Fibroblast of skin of right biceps (primary cell): ENCODE measurements around the gene SLC25A45.
A peak's percentile ranks its signal among the peaks of the same experiment; 100 is the strongest.

Experiments used
- DNase-seq: peaks from one replicate; pipeline ENCODE4 v3.0.0-alpha.2; 2013

SLC25A45 gene

GRCh38 chr11:65382033-65382803 lies at the start of gene SLC25A45:
Gene SLC25A45, minus strand, starts transcription at chr11:65382646. Its CDS starts 695 bp downstream, at chr11:65381951.
- peak; percentile 99 for DNase-seq

DNA sequence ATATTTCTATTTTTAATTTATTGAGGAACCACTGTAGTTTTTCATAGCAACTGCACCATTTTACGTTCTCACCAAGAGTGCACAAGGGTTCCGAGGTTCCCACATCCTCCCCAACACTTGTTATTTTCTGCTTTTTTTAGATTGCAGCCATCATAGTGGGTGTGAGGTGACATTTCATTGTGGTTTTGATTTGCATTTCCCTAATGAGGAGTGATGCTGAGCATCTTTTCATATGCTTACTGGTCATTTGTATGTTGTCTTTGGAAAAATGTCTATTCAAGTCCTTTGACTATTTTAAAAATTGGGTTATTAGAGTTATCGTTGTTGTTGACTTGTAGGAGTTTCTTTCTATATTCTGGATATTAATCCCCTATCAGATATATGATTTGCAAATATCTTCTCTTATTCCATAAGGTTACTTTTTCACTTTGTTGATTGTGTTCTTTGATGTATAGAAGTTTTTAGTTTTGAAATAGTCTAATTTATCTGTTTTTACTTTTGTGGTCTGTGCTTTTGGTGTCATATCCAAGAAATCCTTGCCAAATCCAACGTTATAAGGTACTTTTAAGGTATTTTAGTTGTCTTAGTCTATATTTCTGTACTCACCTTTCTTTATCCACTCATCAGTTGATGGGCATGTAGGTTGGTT lies 49.1 kb upstream of the SLC25A45 start:
- DNase-seq, result peak; percentile 12

DNA sequence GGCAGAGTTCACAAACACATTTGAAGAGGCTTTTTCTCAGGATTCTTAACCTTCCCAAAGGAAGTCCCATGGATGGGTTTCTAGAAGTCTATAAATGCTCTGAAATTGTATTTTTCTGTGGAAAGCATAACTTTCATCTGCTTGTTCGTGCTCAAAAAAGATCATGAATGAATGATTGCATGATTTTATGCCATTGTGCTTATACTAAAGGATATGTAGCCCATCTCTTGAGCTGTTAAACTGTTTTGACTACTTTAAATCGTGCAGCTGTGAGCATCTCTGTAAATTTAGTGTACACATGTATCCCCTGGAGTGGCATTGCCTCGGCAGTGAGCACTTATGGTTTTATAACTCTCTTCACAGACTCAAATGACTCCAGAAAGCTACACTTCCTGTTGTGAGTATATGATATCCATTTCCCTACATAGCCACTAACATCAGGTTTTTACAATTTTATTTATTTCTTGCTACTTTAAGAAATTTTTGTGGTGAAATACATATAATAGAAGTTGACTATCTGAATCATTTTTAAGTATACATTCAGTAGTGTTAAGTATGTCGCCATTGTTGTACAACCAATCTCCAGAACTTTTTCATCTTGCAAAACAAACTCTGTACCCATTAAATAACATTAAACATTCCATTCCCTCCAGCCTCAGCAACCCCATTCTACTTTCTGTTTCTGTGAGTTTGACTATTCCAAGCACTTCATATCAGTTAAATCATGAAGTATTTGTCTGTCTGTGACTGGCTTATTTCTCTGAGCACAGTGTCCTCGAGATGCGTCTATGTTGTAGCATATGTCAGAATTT lies 48.2 kb upstream of the SLC25A45 start:
- DNase-seq, result no peak

- DNase-seq, result peak; percentile 67
These were observed 47.4 kb upstream of the SLC25A45 start for GRCh38 chr11:65429724-65430405.

DNA sequence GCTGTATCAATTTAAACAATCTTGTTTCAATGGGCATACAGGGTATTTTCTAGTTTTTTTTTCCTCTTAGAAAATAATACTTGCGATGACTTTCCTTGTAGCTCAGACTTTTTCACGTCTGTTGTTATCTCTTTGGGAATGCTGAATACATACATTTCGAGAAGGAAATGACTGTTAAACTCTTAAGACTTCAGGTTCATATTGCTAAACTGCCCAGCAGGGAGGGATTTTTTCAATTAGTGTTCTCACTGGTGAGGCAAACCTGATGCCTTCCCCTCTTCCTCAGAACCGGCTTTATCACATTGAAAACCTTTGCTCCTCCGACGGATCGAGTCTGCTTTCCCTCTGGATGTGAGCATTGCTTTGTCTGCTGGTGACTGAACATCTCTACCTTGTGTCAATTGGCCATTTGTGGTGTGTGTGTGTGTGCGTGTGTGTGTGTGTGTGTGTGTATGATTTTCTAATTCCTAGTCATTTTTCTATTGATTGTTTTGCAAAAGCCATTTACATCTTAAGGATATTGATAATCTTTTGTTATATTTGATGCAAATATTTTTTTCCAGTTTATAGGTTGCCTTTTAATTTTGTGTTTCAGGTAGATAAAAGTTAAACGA lies 46.7 kb upstream of the SLC25A45 start:
- DNase-seq, result peak; percentile 71

DNA sequence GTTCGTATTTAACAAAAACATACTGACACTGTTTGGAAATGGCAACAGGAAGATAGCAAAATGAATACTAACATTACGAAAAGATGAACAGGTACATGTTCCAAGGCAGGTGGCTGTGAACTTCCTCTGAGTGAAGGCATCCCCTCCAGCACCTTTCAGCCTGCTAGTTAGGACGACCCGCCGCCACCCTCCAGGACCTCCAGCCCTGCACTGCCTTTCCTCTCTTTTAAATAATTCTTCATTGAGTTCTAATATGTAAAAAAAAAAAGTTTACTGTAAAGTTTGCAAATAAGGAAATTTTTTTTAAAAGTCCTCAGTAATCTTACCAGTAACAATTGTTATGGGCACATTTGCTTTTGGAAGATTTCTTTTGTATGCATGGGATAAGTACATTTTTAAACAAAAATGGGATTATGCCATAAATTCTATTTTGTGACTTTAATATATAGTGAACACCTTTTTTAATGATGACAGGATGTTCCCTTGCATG lies 46.2 kb upstream of the SLC25A45 start:
- DNase-seq, result no peak

DNA sequence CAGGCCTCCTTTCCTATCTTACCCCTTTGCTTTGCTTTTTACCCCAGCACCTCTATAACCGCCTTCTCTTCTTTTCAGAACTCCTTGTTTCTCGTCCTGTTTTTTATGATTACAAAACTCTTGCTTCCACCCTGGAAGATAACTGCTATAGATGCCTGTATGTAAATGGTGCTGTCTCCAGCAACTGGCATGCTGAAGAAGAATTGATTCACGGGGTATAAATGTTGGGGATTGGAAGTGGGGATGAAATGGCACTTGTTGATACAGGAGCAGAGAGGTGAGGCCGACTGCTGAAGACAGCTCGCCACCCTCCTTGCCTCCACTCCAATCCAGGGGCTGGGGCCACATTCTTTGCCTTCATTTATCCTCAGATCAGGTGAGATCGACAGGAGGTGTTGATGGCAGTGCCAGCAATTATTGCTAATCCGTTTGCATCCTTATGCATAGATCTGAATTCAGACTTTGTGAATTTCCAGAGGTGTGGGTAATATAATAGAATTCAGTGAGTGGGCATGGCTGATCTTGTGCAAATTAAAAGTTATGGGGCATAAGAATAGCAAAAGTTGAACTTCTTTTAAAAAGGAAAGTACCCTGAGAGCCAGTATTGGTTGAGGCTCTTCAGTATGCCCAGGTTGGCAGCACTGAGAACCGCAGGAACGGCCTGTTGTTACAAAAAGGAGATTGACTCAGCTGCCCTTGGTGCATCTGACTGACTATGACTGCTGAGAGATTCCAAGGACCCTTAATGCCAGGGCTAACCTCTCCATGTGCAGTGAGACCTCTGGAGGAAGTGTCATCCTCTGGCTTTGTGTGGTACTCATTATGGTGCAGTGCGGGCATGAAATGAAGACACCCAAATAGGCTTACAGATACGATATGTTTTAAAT lies 45.5 kb upstream of the SLC25A45 start:
- peak; percentile 64 for DNase-seq

- DNase-seq, result peak; percentile 69
These were observed 44.6 kb upstream of the SLC25A45 start for GRCh38 chr11:65426839-65427690.

DNA sequence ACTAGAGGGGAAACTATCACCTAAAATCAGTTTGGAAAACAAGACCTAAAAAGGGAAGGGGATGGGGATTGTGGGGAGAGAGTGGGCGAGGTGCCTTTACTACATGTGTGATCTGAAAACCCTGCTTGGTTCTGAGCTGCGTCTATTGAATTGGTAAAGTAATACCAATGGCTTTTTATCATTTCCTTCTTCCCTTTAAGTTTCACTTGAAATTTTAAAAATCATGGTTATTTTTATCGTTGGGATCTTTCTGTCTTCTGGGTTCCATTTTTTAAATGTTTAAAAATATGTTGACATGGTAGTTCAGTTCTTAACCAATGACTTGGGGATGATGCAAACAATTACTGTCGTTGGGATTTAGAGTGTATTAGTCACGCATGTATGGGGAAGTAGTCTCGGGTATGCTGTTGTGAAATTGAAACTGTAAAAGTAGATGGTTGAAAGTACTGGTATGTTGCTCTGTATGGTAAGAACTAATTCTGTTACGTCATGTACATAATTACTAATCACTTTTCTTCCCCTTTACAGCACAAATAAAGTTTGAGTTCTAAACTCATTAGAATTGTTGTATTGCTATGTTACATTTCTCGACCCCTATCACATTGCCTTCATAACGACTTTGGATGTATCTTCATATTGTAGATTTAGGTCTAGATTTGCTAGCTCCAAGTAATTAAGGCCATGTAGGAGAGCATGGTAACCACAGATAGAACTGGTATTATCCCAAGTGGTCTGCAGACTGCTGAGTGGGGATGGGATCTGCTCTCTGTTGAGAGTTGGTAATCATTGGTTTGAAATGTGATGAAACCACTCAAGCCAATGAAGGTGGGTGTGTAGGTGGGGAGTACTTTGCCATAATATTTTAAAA lies 43.8 kb upstream of the SLC25A45 start:
- peak; percentile 92 for DNase-seq

DNA sequence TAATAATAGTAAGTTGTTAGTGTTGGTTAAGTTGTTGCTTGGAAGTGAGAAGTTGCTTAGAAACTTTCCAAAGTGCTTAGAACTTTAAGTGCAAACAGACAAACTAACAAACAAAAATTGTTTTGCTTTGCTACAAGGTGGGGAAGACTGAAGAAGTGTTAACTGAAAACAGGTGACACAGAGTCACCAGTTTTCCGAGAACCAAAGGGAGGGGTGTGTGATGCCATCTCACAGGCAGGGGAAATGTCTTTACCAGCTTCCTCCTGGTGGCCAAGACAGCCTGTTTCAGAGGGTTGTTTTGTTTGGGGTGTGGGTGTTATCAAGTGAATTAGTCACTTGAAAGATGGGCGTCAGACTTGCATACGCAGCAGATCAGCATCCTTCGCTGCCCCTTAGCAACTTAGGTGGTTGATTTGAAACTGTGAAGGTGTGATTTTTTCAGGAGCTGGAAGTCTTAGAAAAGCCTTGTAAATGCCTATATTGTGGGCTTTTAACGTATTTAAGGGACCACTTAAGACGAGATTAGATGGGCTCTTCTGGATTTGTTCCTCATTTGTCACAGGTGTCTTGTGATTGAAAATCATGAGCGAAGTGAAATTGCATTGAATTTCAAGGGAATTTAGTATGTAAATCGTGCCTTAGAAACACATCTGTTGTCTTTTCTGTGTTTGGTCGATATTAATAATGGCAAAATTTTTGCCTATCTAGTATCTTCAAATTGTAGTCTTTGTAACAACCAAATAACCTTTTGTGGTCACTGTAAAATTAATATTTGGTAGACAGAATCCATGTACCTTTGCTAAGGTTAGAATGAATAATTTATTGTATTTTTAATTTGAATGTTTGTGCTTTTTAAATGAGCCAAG lies 42.9 kb upstream of the SLC25A45 start:
- peak; percentile 73 for DNase-seq

GRCh38 chr11:65424205-65425104 lies 42.0 kb upstream of the SLC25A45 start:
- DNase-seq, result peak; percentile 59

DNA sequence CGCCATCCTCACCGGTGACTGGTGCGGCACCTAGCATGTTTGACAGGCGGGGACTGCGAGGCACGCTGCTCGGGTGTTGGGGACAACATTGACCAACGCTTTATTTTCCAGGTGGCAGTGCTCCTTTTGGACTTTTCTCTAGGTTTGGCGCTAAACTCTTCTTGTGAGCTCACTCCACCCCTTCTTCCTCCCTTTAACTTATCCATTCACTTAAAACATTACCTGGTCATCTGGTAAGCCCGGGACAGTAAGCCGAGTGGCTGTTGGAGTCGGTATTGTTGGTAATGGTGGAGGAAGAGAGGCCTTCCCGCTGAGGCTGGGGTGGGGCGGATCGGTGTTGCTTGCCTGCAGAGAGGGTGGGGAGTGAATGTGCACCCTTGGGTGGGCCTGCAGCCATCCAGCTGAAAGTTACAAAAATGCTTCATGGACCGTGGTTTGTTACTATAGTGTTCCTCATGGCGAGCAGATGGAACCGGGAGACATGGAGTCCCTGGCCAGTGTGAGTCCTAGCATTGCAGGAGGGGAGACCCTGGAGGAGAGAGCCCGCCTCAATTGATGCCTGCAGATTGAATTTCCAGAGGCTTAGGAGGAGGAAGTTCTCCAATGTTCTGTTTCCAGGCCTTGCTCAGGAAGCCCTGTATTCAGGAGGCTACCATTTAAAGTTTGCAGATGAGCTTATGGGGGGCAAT lies 41.2 kb upstream of the SLC25A45 start:
- DNase-seq, result peak; percentile 37

- DNase-seq, result peak; percentile 96
These were observed 40.4 kb upstream of the SLC25A45 start, which contains the start of gene NEAT1 for GRCh38 chr11:65422633-65423515. Gene NEAT1, plus strand, starts transcription at chr11:65422798.

GRCh38 chr11:65421794-65422632 lies 39.6 kb upstream of the SLC25A45 start:
- peak; percentile 99 for DNase-seq
